DND-41 (cell line): ENCODE measurements around the gene PIP4K2A.

Experiments used
- ATAC-seq: fragments of 200-7000 bp; cut with Tn5 transposase; 3 replicates; pipeline ENCODE4 v1.9.1; 2021; ENCODE audit warnings: low read depth; ENCODE audit not compliant: insufficient read depth
- DNase-seq: peaks from one replicate; pipeline ENCODE4 v3.0.0-alpha.2; 2020
- H2AFZ ChIP-seq: 2 replicates; pipeline ENCODE4 v1.6.0; 2012; ENCODE audit warnings: low read depth, low read length
- H3K27ac ChIP-seq: 2 replicates; pipeline ENCODE4 v1.5.1; 2012; ENCODE audit warnings: low read length, inconsistent platforms
- H3K27me3 ChIP-seq: fragments of 200-600 bp; sonication (generic); 2 replicates; pipeline ENCODE4 v1.6.0; 2012; ENCODE audit warnings: low read length, mild to moderate bottlenecking, inconsistent platforms; ENCODE audit not compliant: insufficient read depth, poor library complexity
- H3K36me3 ChIP-seq: 2 replicates; pipeline ENCODE4 v1.5.1; 2012; ENCODE audit warnings: low read length, inconsistent platforms; ENCODE audit not compliant: insufficient read depth
- H3K4me1 ChIP-seq: 2 replicates; pipeline ENCODE4 v1.5.1; 2012; ENCODE audit warnings: mild to moderate bottlenecking, low read length; ENCODE audit not compliant: insufficient read depth
- H3K4me2 ChIP-seq: 2 replicates; pipeline ENCODE4 v1.6.0; 2012; ENCODE audit warnings: mild to moderate bottlenecking, moderate library complexity, low read length, inconsistent platforms; ENCODE audit not compliant: insufficient read depth
- H3K4me3 ChIP-seq, 2 experiments: fragments of 200-600 bp in 1 of 2; shearing (Covaris generic) in 1 of 2; 2 replicates each; pipeline ENCODE4 v1.5.1; 2012 to 2016; ENCODE audit warnings: inconsistent platforms in 2 of 2, low read length in 2 of 2, mild to moderate bottlenecking in 2 of 2, low read depth in 1 of 2, moderate library complexity in 1 of 2
- H3K79me2 ChIP-seq: 2 replicates; pipeline ENCODE4 v1.6.0; 2012; ENCODE audit warnings: low read length, inconsistent platforms; ENCODE audit not compliant: insufficient read depth
- H3K9ac ChIP-seq: 2 replicates; pipeline ENCODE4 v1.6.0; 2012; ENCODE audit warnings: low read depth, mild to moderate bottlenecking, inconsistent platforms, low read length, moderate library complexity
- H3K9me3 ChIP-seq: 2 replicates; pipeline ENCODE4 v1.5.1; 2012; ENCODE audit warnings: low read length, moderate library complexity, mild to moderate bottlenecking, inconsistent platforms; ENCODE audit not compliant: insufficient read depth, severe bottlenecking
- H4K20me1 ChIP-seq: 2 replicates; pipeline ENCODE4 v1.6.0; 2012; ENCODE audit warnings: low read length; ENCODE audit not compliant: insufficient read depth
- CTCF ChIP-seq: IDR thresholded peaks from 2 replicates; pipeline ENCODE4 v1.5.1; 2012; ENCODE audit warnings: borderline replicate concordance, low read length, moderate library complexity, mild to moderate bottlenecking; ENCODE audit not compliant: poor library complexity, severe bottlenecking; ENCODE audit errors: extremely low read depth
- EZH2 ChIP-seq: IDR thresholded peaks from 3 replicates; pipeline ENCODE4 v1.6.1; 2012; ENCODE audit warnings: borderline replicate concordance, low read depth, mild to moderate bottlenecking, moderate library complexity, low read length, inconsistent platforms; ENCODE audit not compliant: severe bottlenecking

Gene PIP4K2A

DNA sequence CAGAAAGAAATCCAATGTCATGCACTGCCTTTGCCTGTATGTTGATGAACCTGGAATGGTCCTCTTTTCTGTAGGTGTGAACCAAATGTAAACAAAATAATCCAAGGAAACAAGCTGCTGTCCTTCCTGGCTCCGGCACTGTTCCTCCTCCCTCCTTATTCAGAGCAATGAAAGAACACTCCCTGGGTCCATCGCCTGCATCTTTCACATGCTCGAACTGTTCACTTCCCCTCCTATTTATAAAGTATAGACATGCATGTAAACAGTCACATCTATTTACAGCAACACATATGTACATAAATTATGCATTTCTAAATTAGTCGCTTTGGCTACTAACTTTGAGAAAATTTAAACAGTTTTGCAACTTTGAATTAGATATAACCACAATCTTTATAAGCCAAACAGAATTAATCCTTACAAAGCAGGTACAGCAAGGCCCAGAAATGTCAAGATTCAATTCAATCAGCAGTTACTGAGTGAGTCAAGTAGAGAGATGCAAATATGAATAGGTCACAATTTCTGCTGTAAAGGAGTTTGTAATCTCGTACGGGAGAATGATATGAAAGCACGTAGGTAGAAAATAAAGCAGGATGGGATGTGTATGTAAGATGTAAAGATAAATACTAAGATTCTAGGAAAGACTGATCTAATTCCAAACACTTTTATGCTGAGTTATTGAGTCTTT is 162.6 kb downstream of the PIP4K2A start:
- Histone ChIP-seq H3K27me3 (no peaks in the 10 kb centered on the region), H2AFZ (no peak overlapping the region), H3K4me3 (no peak overlapping the region), H3K4me1 (no peaks in the 10 kb centered on the region), H3K27ac (no peak overlapping the region), H3K36me3 (peaks cover 43% of the 10 kb centered on the region), H3K9me3 (no peaks in the 10 kb centered on the region), H3K79me2 (no peaks in the 10 kb centered on the region), H4K20me1 (no peaks in the 10 kb centered on the region), H3K9ac (no peak overlapping the region), H3K4me2 (no peak overlapping the region)
- no peak for ATAC-seq
- no peak for TF ChIP-seq EZH2
- TF ChIP-seq CTCF, result no peak
- no peak for DNase-seq

- Histone ChIP-seq H3K4me2 (no peak overlapping the region), H3K4me3 (no peak overlapping the region), H2AFZ (no peak overlapping the region), H4K20me1 (no peaks in the 10 kb centered on the region), H3K36me3 (peaks cover 46% of the 10 kb centered on the region), H3K27ac (no peak overlapping the region), H3K9ac (no peak overlapping the region), H3K4me1 (no peaks in the 10 kb centered on the region), H3K9me3 (no peaks in the 10 kb centered on the region), H3K27me3 (no peaks in the 10 kb centered on the region), H3K79me2 (no peaks in the 10 kb centered on the region)
- TF ChIP-seq CTCF, result peak; percentile 74
- no peak for TF ChIP-seq EZH2
- peak; percentile 68 for ATAC-seq
- peak; percentile 69 for DNase-seq
Observed at GRCh38 chr10:22550732-22551131, 163.6 kb downstream of the PIP4K2A start.

DNA sequence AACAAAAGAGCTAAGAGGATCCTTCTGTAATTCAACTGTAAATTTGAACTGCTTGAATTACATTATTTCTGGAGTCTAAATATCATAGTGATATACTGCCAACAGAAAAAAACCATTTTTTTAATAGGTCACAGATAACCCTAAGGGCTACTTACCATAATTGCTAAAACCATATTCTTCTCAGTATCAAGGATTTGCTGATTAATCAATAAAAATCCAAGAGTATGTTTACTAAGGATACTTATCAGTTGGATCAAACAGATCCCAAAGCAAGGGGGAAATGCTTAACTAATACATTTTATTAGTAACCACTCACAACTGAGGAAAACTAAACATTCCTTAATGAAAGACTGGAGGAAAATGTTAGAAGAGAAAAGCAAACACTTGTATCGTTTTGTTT is 166.0 kb downstream of the PIP4K2A start:
- Histone ChIP-seq H3K36me3 (peaks cover 43% of the 10 kb centered on the region), H3K79me2 (no peaks in the 10 kb centered on the region), H2AFZ (no peak overlapping the region), H3K4me2 (no peak overlapping the region), H3K27me3 (no peaks in the 10 kb centered on the region), H3K9me3 (no peaks in the 10 kb centered on the region), H4K20me1 (no peaks in the 10 kb centered on the region; the same call in 1 of the 2 replicates), H3K4me3 (no peak overlapping the region), H3K4me1 (no peaks in the 10 kb centered on the region), H3K27ac (no peak overlapping the region), H3K9ac (no peak overlapping the region)
- ATAC-seq (no peak), DNase-seq (no peak)
- TF ChIP-seq EZH2, result no peak
- no peak for TF ChIP-seq CTCF

DNA sequence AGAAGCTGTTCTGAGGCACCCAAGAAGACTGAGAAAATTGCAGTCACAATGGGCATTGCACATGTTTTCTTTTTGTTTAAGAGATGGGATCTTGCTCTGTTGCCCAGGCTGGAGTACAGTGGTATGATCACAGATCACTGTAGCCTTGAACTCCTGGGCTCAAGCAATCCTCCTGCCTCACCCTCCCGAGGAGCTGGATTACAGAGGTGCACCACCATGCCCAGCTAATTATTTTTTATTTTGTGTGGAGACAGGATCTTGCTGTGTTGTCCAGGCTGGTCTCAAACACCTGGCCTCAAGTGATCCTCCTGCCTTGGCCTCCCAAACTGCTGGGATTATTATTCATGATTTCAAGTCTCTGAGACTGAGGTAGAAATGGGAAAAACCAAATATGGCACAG is 168.7 kb downstream of the PIP4K2A start:
- H3K4me1 ChIP-seq, result no peaks in the 10 kb centered on the region
- H3K36me3 ChIP-seq, result peaks cover 58% of the 10 kb centered on the region
- no peak overlapping the region for H3K9ac ChIP-seq
- H3K4me2 ChIP-seq, result no peak overlapping the region
- H3K9me3 ChIP-seq, result no peaks in the 10 kb centered on the region
- H3K4me3 ChIP-seq, result no peak overlapping the region
- TF ChIP-seq CTCF (no peak), EZH2 (no peak)
- no peak overlapping the region for H3K27ac ChIP-seq
- no peak overlapping the region for H2AFZ ChIP-seq
- ATAC-seq (no peak), DNase-seq (no peak)
- H3K79me2 ChIP-seq, result no peaks in the 10 kb centered on the region
- H4K20me1 ChIP-seq, result no peaks in the 10 kb centered on the region; the same call in 1 of the 2 replicates
- H3K27me3 ChIP-seq, result no peaks in the 10 kb centered on the region
